EH (cell line): ENCODE measurements around the gene CERT1.
A peak's percentile ranks its signal among the peaks of the same experiment; 100 is the strongest.

Source experiments
- DNase-seq: peaks from one replicate; pipeline ENCODE4 v3.0.0-alpha.2; 2015; ENCODE audit warnings: low read depth

The CERT1 gene

GRCh38 chr5:75471193-75471592, 40.2 kb downstream of the CERT1 start:
- no peak for DNase-seq

- DNase-seq = no peak
Observed at GRCh38 chr5:75469017-75469416, 42.4 kb downstream of the CERT1 start.

DNA sequence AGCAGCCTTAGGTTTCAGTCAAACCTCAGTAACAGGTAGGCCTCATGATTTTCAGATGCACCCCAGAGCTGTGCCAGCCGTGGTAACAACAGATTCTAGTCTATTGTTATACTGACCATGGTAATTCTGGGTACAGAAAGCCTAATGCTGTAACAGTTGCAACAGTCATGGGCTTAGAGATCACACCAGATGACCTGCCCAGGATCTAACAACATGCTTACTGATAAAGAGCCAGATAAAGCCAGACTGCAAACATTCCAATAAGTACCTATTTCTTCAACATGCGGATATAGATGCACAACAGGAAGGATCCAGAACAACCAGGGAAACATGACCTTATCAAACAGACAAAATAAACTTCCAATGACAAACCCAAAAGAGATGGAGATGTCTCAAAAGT, 42.8 kb downstream of the CERT1 start:
- no peak for DNase-seq

GRCh38 chr5:75466006-75466716, 45.3 kb downstream of the CERT1 start:
- DNase-seq = no peak

DNA sequence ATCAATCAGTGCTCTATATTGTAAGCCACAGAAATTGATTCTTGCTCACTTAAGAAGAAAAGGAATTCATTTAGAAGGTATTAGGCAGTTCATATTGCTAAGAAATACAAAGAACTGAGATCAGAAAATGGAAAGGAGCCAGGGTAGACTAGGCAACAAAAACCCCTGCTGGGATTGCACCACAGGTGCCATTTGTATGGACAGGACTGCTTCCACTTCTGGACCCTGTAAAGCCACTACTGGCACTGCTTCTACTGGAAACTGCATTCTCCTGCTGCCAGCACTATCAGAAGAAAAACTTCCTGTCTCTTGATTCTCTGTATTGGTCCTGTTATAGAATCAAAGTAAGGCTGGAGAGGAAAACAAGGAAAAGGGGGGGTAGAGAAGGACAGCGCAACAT, 45.9 kb downstream of the CERT1 start:
- peak; percentile 3 for DNase-seq

GRCh38 chr5:75463726-75464125, 47.7 kb downstream of the CERT1 start:
- DNase-seq = no peak

- DNase-seq = peak; percentile 35
Observed at GRCh38 chr5:75461679-75462078, 49.8 kb downstream of the CERT1 start.

DNA sequence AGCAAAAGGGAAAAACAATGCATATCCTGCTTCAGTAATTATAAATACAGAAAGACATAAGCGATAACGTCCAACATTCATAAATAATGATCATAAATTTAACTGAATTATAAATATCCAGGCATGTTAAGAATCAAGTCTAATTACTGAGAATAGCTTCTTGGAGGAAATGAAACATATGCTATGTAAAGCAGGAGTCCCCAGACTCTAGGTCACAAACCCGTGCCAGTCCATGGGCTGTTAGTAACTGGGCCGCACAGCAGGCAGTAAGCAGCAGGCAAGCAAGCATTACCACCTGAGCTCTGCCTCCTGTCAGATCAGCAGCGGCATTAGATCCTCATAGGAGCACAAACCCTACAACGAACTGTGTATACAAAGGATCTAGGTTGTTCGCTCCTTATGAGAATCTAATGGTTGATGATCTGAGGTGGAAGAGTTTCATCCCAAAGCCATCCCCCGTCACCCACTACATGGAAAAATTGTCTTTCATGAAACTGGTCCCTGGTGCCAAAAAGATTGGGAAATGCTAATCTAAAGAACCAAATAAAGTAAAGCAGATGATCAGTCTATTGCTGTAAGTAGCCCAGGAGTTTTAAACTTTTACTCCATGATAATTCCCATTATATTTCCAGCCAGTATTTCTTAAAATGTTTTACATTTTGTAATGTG, 50.4 kb downstream of the CERT1 start:
- DNase-seq = no peak

DNA sequence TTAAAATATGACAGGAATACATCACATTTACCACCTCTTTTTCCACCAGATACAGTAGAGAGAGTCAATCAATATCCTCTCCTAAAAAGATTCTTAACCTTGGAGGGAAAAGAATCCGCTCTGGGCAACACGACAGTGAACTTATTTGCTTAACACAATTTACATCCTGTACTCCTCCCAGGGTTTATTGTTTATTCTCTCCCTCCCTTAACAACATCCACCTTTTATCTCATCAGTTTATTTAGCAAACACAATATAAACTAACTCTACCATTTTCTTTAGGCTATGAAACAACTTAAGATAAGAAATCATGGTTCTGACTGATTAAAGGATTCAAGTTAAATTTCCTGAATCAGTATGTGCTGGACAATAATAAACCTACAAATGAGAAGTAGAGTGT, 50.9 kb downstream of the CERT1 start:
- no peak for DNase-seq

DNA sequence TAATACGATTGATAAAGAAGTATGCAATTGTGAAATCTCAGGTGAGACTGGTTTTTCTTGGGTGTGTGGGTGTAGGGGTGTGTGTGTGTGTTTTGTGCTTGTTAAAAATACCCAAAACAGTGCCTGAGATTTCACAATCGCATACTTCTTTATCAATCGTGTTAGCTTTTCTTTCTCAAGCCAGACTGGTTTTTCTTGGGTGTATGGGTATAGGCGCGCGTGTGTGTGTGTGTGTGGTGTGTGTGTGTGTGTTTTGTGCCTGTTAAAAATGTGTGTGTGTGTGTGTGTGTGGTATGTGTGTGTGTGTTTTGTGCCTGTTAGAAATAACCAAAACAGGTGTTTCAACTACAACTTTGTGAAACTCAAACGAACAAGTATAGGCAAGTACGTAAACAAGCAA, 53.7 kb downstream of the CERT1 start:
- no peak for DNase-seq

DNA sequence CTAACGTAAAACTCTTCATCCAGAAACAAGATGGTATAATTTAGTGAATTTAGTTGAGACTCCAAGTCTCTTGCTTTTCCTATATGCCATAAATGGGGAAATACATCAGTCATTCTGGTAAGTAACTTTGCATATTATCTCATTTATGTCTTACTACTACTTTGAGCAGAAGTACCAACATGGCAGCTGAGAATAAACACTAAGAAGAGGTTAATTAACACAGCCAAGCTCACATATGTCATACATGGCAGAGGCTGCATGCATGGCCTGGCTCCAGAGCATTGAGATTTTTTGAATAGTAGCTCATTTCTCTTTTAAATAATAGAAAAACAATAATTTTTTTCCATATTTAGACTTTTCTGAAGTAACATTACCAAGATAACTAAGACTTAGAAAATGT, 54.3 kb downstream of the CERT1 start:
- no peak for DNase-seq

DNA sequence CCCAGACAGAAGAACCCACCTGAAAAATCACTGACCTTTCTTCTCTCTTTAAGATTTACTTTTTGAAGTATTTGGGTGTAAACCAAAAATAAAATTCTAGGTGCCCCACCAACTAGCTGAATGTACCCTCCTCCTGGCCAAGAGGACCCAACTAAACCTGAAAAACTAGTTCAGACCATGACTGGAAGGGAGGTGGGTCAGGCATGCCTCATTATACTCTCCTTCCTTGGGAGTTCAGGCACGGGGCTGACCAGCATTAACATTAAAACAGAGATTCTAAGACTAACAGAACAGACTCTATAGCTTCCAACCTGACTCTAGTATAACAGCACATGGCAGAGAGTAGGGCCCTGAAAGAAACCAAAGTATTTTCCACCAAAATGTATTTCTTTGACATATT, 61.4 kb downstream of the CERT1 start:
- DNase-seq = no peak

DNA sequence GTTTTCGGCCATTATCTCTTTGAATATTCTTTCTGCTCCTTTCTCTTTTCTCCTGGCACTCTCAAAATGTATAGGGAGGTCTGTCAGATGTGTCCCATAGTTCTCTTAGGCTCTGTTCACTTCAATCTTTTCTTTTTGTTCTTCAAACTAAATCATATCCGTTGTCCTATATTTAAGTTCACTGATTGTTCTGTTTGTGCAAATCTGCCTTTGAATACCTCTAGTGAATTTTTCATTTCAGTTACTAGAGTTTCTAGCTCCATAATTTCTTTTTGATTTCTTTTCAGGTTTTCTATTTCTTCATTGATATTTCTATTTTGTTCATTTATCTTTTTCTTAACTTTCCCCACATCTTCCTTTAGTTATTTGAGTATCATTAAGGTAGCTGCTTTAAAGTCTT, 65.4 kb downstream of the CERT1 start:
- DNase-seq = no peak

DNA sequence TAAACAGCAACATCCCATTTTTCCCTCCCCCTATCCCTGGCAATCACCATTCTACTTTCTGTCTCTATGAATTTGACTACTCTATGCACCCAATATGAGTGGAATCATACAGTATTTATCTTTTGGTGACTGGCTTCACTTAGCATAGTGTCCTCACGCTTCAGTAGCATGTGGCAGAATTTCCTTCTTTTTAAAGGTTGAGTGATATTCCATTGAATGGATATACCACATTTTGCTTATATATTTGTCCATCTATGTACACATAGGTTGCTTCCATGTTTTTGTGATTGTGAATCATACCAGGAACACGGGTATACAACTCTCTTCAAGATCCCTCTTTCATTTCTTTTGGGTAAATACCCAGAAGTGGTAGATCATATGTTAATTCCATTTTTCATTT, 69.9 kb downstream of the CERT1 start:
- no peak for DNase-seq

DNA sequence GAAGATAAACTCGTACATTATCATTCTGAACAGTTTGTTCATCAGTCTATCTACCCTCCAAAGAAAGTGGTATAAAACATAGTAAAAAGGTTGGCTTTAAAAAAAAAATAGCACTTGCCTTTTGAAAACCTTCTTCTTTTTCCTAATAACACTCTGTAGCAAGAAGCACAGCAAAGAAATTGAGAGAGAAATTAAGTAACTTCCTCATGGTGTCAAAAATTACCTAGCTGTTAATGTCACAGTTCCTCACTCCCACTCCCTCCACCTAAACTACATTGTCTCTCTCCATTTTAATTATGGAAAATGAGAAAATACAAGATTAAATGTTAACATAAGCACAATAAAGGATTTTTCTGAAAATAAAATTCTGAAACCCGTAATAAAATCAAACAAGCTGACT, 72.2 kb downstream of the CERT1 start:
- DNase-seq = no peak

- DNase-seq = no peak
Observed at GRCh38 chr5:75438722-75439121, 72.7 kb downstream of the CERT1 start.

DNA sequence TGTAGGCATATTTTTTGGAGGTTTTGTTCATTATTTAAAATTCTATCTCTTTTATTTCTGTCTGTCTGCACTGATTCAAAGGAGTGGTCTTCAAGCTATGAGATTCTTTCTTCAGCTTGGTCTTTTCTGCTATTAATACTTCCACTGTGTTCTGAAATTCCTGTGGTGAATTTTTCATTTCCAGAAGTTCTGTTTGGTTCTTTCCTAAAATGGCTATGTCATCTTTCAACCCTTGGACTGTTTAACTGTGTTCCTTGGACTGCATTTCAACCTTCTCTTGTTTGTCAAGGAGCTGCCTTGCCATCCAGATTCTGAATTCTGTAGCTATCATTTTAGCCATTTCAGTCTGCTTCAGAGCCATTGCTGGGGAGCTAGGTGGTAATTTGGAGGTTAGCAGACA, 76.3 kb downstream of the CERT1 start:
- DNase-seq = peak; percentile 57

DNA sequence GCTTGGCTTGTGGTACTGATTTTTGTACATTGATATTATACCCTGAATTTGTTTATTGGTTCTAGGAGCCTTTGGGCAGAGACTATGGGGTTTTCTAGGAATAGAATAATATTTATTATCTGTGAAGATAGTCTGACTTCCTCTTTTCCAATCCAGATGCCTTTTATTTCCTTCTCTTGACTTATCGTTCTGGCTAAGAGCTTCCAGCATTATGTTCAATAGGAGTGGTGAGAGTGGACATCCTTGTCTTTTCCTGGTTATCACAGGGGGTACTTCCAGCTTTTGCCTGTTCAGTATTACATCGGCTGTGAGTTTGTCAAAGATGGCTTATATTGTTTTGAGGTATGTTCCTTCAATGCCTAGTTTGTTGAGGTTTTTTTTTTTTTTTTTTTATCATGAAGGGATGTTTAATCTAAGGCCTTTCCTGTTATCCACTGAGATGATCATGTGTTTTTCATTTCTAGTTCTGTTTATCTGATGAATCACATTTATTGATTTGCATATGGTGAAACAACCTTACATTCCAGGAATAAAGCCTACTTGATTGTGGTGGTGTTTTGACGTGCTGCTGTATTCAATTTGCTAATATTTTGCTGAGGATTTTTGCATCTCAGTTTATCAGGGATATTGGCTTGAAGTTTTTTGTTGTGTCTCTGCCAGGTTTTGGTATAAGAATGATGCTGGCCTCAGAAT, 77.5 kb downstream of the CERT1 start:
- no peak for DNase-seq

DNA sequence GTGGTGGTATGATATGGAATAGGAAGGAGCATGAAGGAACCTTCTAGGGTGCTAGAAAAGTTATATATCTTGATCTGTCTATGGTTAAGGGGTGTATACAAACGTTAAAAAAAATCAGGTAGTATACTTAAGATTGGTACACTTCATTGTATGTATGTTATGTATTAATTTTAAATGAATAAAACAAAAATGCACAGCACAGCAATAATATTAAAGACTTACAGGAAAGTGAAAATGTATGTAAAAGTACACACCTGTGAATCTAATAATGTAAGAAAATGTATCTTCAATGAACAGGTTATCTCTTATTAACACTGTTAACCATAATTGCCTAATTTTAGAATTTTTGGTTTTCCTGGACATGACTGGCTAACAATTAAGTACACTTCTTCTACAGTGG, 97.2 kb downstream of the CERT1 start:
- no peak for DNase-seq

DNA sequence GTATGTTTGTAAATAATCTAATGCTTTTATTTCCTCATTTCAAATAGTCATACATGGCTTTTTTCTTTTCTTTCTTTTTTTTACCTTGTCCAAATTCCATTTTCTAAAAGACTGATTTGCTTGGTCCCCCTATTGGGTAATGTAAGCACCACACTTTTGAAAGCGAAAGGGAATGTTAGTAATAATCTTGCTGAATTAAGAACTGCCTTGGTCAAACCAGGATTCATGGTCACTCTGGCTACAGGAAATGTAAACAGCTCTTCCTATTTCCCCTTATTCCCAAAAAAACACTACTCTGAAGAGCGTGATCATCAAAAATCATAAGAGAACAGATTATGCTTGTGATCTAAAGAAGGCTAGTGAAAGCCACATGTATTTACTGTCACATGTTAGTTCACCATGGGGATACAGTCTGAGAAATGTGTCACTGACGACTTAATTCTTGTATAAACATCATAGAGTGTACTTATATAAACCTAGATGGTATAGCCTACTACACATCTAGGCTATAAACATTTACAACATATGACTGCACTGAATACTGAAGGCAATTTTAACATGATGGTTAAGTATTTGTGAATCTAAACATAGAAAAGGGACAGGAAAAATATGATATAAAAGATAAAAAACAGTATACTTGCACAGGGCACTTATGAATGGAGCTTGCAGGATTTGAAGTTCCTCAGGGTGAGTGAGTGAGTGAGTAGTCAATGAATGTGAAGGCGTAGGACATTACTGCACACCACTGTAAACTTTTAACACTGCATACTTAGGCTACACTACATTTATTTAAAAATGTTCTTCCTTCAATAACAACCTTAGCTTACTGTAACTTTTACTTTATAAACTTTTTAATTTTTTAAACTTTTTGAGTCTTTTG, 99.1 kb downstream of the CERT1 start:
- peak; percentile 18 for DNase-seq

- DNase-seq = peak; percentile 6
Observed at GRCh38 chr5:75405296-75405695, 106.1 kb downstream of the CERT1 start.

DNA sequence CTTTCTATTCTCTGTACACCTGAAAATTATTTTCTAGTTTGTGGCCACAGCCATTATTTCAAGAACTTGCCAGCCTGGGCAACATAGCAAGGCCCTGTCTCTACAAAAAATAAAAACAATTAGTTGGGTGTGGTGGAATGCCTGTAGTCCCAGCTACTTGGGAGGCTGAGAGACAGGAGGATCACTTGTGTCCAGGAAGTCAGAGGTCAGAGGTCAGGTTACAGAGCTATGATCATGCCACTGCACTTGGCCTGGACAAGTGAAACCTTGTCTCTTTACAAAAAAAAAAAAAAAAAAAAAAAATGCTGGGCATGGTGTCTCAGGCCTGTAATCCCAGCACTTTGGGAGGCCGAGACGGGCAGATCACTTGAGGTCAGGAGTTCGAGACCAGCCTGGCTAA, 116.2 kb downstream of the CERT1 start:
- peak; percentile 7 for DNase-seq
